ENCODE results near the gene VMP1. TPM values are rescaled to one million over a fixed set of nuclear protein-coding genes. Genes with fewer than 3 reads are reported as not detected.

VMP1 gene
- total RNA-seq, 1 experiment from 2014 or later = 281 TPM

DNA sequence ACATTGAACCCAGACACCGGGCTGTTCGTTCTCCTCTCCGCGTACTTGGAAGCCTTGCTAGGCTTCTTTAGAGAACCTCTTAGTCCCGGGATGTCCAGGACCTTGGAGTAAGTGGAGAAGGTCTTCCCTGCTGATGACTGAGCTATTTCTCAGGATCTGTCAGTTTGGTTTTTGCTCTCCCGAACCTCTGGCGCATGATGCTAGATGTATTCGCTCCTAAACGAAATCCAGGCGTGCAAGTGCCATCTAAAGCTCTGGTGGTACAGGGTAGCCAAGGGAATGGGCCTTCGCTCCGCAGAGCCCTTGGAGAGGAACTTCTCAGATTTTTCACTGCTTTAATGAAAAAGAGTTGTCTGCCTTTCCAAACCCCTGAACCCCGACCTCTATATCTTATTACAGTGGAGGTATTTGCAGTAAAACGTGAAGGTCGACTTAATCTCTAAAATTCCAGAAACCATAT is 547 bp downstream of the VMP1 start:
- ATAC-seq = peak; percentile 5; the same call in 1 of the 2 replicates
- Histone ChIP-seq H3K9me3 (ENCODE audit: control insufficient read depth, insufficient read depth, low read depth, low read length) (no peaks in the 10 kb centered on the region), H3K4me3 (ENCODE audit: low read depth in 2 of 2, low read length in 2 of 2) (peak overlapping the region; percentile 99), H3K27me3 (ENCODE audit: control insufficient read depth, insufficient read depth, low read length) (no peaks in the 10 kb centered on the region), H3K36me3 (ENCODE audit: control insufficient read depth, insufficient read depth, low read length) (peaks cover 30% of the 10 kb centered on the region), H3K4me1 (ENCODE audit: control insufficient read depth, insufficient read depth, low read length) (peaks cover 24% of the 10 kb centered on the region), H3K27ac (ENCODE audit: low read length) (peak overlapping the region; percentile 96)
- in situ Hi-C loops (cut with HindIII; ENCODE audit: low pct_unique_long_range_greater_than_20kb, low sequenced_read_pairs) = no loop called here
- intact Hi-C loops (cut with micrococcal nuclease; ENCODE audit: unreplicated experiment) = no loop called here
- no TSS peak for BruUV-seq (replicated peaks)
- POLR2A ChIA-PET = interaction anchor here (0.5 to 2.3 kb wide), 8 partner anchors 49 to 414 kb away, joined by 3 to 12 read pairs (median 4); no protein-coding TSS in a partner anchor
- CTCF ChIA-PET = interaction anchor here (0.6 kb wide), 1 partner anchor 136 kb away, joined by 5 read pairs; no protein-coding TSS in a partner anchor
- TF ChIP-seq SIN3A (IDR thresholded peaks at IDR 0.05; ENCODE audit: borderline replicate concordance, insufficient read depth, low read depth, low read length) (no peak), TCF7L2 (IDR thresholded peaks at IDR 0.05; ENCODE audit: low read depth, low read length) (no peak), POLR2AphosphoS5 (IDR thresholded peaks at IDR 0.05; ENCODE audit: low read depth, low read length) (no peak)
- TF ChIP-seq, protein P1, sequence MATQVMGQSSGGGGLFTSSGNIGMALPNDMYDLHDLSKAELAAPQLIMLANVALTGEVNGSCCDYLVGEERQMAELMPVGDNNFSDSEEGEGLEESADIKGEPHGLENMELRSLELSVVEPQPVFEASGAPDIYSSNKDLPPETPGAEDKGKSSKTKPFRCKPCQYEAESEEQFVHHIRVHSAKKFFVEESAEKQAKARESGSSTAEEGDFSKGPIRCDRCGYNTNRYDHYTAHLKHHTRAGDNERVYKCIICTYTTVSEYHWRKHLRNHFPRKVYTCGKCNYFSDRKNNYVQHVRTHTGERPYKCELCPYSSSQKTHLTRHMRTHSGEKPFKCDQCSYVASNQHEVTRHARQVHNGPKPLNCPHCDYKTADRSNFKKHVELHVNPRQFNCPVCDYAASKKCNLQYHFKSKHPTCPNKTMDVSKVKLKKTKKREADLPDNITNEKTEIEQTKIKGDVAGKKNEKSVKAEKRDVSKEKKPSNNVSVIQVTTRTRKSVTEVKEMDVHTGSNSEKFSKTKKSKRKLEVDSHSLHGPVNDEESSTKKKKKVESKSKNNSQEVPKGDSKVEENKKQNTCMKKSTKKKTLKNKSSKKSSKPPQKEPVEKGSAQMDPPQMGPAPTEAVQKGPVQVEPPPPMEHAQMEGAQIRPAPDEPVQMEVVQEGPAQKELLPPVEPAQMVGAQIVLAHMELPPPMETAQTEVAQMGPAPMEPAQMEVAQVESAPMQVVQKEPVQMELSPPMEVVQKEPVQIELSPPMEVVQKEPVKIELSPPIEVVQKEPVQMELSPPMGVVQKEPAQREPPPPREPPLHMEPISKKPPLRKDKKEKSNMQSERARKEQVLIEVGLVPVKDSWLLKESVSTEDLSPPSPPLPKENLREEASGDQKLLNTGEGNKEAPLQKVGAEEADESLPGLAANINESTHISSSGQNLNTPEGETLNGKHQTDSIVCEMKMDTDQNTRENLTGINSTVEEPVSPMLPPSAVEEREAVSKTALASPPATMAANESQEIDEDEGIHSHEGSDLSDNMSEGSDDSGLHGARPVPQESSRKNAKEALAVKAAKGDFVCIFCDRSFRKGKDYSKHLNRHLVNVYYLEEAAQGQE (IDR thresholded peaks at IDR 0.05; ENCODE audit: insufficient read depth in 1 of 2, low read depth in 2 of 2, low read length in 1 of 2) = no peak
- TF ChIP-seq, protein P2, sequence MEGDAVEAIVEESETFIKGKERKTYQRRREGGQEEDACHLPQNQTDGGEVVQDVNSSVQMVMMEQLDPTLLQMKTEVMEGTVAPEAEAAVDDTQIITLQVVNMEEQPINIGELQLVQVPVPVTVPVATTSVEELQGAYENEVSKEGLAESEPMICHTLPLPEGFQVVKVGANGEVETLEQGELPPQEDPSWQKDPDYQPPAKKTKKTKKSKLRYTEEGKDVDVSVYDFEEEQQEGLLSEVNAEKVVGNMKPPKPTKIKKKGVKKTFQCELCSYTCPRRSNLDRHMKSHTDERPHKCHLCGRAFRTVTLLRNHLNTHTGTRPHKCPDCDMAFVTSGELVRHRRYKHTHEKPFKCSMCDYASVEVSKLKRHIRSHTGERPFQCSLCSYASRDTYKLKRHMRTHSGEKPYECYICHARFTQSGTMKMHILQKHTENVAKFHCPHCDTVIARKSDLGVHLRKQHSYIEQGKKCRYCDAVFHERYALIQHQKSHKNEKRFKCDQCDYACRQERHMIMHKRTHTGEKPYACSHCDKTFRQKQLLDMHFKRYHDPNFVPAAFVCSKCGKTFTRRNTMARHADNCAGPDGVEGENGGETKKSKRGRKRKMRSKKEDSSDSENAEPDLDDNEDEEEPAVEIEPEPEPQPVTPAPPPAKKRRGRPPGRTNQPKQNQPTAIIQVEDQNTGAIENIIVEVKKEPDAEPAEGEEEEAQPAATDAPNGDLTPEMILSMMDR (IDR thresholded peaks at IDR 0.05) = no peak
- no peak for DNase-seq (ENCODE audit: low read depth, low spot score)

DNA sequence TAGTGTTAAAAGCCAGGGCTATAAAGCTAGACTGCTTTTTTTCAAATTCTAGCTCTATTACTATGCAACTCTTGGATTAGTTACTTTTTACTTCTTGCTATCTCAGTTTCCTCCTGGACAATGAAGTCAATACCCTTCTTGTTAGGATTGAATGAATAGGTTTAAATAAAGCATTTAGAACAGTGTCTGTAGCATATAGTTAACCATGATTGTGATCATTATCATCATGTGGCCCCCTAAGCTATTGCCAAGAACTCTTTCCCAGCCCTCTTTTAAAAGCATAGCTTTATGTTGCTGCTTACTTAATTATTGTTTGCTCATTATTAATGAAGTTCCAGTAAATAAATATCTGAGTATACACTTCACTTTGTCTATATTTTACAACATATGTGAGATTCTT is 4.5 kb downstream of the VMP1 start:
- Histone ChIP-seq H3K36me3 (ENCODE audit: control insufficient read depth, insufficient read depth, low read length) (peaks cover 13% of the 10 kb centered on the region), H3K4me1 (ENCODE audit: control insufficient read depth, insufficient read depth, low read length) (peaks cover 29% of the 10 kb centered on the region), H3K27me3 (ENCODE audit: control insufficient read depth, insufficient read depth, low read length) (no peaks in the 10 kb centered on the region), H3K4me3 (ENCODE audit: low read depth in 2 of 2, low read length in 2 of 2) (no peak overlapping the region), H3K27ac (ENCODE audit: low read length) (peak overlapping the region; percentile 55; the same call in 1 of the 2 replicates), H3K9me3 (ENCODE audit: control insufficient read depth, insufficient read depth, low read depth, low read length) (no peaks in the 10 kb centered on the region)
- no TSS peak for BruUV-seq (replicated peaks)
- ChIA-PET POLR2A (no interaction called here), CTCF (interaction anchor here (0.5 kb wide), 1 partner anchor 139 kb away, joined by 4 read pairs; no protein-coding TSS in a partner anchor)
- ATAC-seq = no peak
- intact Hi-C loops (cut with micrococcal nuclease; ENCODE audit: unreplicated experiment) = no loop called here
- in situ Hi-C loops (cut with HindIII; ENCODE audit: low pct_unique_long_range_greater_than_20kb, low sequenced_read_pairs) = no loop called here
- no peak for DNase-seq (ENCODE audit: low read depth, low spot score)
- TF ChIP-seq, protein P1 (IDR thresholded peaks at IDR 0.05; ENCODE audit: insufficient read depth in 1 of 2, low read depth in 2 of 2, low read length in 1 of 2) = no peak
